ELF-1 (cell line): Measurements from ENCODE around the gene RXFP3.
A peak's percentile ranks its signal among the peaks of the same experiment; 100 is the strongest.
"Not testable (repeated sequence)": the region's sequence is repeated elsewhere in the genome, so short reads cannot be mapped to it uniquely, and the experiment has no call there.

Experiments
- DNase-seq: peaks from one replicate; pipeline ENCODE4 v3.0.0-alpha.2; 2016; ENCODE audit warnings: low read depth, low spot score

RXFP3 gene

GRCh38 chr5:33936381-33937016 lies at the start of gene RXFP3:
TSS of gene RXFP3 (plus strand) at chr5:33936386. CDS start at chr5:33936741, 355 bp downstream.
- DNase-seq, result peak; percentile 38

- DNase-seq, result no peak
These were observed 48.9 kb upstream of the RXFP3 start for GRCh38 chr5:33887268-33887667.

- no peak for DNase-seq
These were observed 47.6 kb upstream of the RXFP3 start for GRCh38 chr5:33888587-33888986.

GRCh38 chr5:33890131-33891032 lies 45.8 kb upstream of the RXFP3 start:
- peak; percentile 51 for DNase-seq

GRCh38 chr5:33891446-33891787 lies 44.8 kb upstream of the RXFP3 start:
- DNase-seq, result no peak

GRCh38 chr5:33891788-33892619 lies 44.2 kb upstream of the RXFP3 start, which contains the start of gene ADAMTS12:
TSS of gene ADAMTS12 (minus strand) at chr5:33891990. CDS start at chr5:33891856, 134 bp downstream.
- DNase-seq, result peak; percentile 77

- DNase-seq, result peak; percentile 79
These were observed 43.5 kb upstream of the RXFP3 start for GRCh38 chr5:33892620-33893137.

GRCh38 chr5:33894566-33894965 lies 41.6 kb upstream of the RXFP3 start:
- DNase-seq, result no peak

GRCh38 chr5:33901156-33901555 lies 35.0 kb upstream of the RXFP3 start:
- DNase-seq, result no peak

GRCh38 chr5:33903118-33903517 lies 33.1 kb upstream of the RXFP3 start:
- no peak for DNase-seq

- DNase-seq, result no peak
These were observed 30.8 kb upstream of the RXFP3 start for GRCh38 chr5:33905381-33905780.

GRCh38 chr5:33906248-33906647 lies 29.9 kb upstream of the RXFP3 start:
- DNase-seq, result peak; percentile 20

GRCh38 chr5:33914844-33915243 lies 21.3 kb upstream of the RXFP3 start:
- not testable (repeated sequence) for DNase-seq

- DNase-seq, result no peak
These were observed 15.2 kb upstream of the RXFP3 start for GRCh38 chr5:33921002-33921401.

- DNase-seq, result no peak
These were observed 10.9 kb upstream of the RXFP3 start for GRCh38 chr5:33925278-33925677.

GRCh38 chr5:33927685-33928084 lies 8.5 kb upstream of the RXFP3 start:
- no peak for DNase-seq

- no peak for DNase-seq
These were observed 7.9 kb upstream of the RXFP3 start for GRCh38 chr5:33928283-33928682.

- peak; percentile 34 for DNase-seq
These were observed 6.1 kb upstream of the RXFP3 start for GRCh38 chr5:33929925-33930690.

GRCh38 chr5:33931136-33931535 lies 5.0 kb upstream of the RXFP3 start:
- DNase-seq, result no peak

GRCh38 chr5:33933723-33934169 lies 2.4 kb upstream of the RXFP3 start:
- DNase-seq, result no peak

GRCh38 chr5:33934176-33934575 lies 2.0 kb upstream of the RXFP3 start:
- DNase-seq, result no peak
